ENCODE results near the gene DEFB116.

DNA sequence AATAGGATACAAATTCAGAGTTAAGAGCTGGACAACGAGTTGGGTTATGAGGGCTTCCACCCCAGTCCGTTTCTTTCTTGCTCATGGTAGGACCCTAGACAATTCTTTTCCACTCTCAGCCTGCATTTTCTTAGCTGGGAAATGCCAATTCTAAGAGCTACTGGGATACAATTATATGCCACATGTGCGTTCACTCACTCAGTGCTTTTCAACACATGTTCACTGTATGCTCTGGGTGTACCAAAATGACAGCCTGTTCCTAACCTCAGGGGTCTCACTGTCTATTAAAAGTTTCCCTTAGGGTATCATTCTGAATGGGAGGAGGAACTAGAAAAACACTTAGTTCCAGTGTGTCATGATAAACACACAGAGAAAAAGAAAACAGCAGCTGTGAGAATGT, 51.4 kb downstream of the DEFB116 start:
- TF ChIP-seq, protein P1, sequence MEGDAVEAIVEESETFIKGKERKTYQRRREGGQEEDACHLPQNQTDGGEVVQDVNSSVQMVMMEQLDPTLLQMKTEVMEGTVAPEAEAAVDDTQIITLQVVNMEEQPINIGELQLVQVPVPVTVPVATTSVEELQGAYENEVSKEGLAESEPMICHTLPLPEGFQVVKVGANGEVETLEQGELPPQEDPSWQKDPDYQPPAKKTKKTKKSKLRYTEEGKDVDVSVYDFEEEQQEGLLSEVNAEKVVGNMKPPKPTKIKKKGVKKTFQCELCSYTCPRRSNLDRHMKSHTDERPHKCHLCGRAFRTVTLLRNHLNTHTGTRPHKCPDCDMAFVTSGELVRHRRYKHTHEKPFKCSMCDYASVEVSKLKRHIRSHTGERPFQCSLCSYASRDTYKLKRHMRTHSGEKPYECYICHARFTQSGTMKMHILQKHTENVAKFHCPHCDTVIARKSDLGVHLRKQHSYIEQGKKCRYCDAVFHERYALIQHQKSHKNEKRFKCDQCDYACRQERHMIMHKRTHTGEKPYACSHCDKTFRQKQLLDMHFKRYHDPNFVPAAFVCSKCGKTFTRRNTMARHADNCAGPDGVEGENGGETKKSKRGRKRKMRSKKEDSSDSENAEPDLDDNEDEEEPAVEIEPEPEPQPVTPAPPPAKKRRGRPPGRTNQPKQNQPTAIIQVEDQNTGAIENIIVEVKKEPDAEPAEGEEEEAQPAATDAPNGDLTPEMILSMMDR (IDR thresholded peaks at IDR 0.05), result no peak
- no peak for TF ChIP-seq ZFX (IDR thresholded peaks at IDR 0.05; ENCODE audit: borderline replicate concordance)

Data from 22Rv1 (cell line).